IMR-90 (cell line): ENCODE data around the gene ZFHX3. TPM values are rescaled to one million over a fixed set of nuclear protein-coding genes. Genes with fewer than 3 reads are reported as not detected.

ENCODE experiments used
- ATAC-seq: fragments of 200-7000 bp; cut with Tn5 transposase; 2 replicates; pipeline ENCODE4 v1.9.1; 2020; ENCODE audit warnings: low read depth, mild to moderate bottlenecking, moderate library complexity
- BruUV-seq: library from RNA; stranded (reverse); fragments of 400-500 nt; replicated peaks from 2 replicates; lab custom pipeline; 2021; lab: Mats Ljungman, UMichigan
- CTCF ChIA-PET: fragments of 300-600 bp; formaldehyde crosslinking; extraction: SDS; loops from one replicate; lab custom pipeline; 2021; ENCODE audit warnings: antibody characterized with exemption; lab: Yijun Ruan, JAX
- POLR2A ChIA-PET: fragments of 300-600 bp; sonication (Branson Sonifier 250); formaldehyde crosslinking; loops from one replicate; lab custom pipeline; 2022; ENCODE audit warnings: antibody characterized with exemption; ENCODE audit not compliant: unreplicated experiment; lab: Charles Lee
- DNase-seq: peaks from one replicate; pipeline ENCODE4 v3.0.0; 2013
- H2AFZ ChIP-seq: replicated peaks from 2 replicates; pipeline ENCODE3; 2013; ENCODE audit warnings: low read length, mild to moderate bottlenecking; ENCODE audit not compliant: poor library complexity
- H2AK5ac ChIP-seq: 2 replicates; pipeline ENCODE4 v1.6.1; 2013; ENCODE audit warnings: low read depth, low read length, inconsistent platforms
- H2AK9ac ChIP-seq: replicated peaks from 2 replicates; pipeline ENCODE3; 2013; ENCODE audit warnings: mild to moderate bottlenecking, low read depth, low read length, moderate library complexity; ENCODE audit not compliant: poor library complexity
- H2BK120ac ChIP-seq: 2 replicates; pipeline ENCODE4 v1.6.1; 2013; ENCODE audit warnings: low read depth, low read length, inconsistent platforms
- H2BK15ac ChIP-seq: 3 replicates; pipeline ENCODE4 v1.6.1; 2013; ENCODE audit warnings: low read depth, low read length, inconsistent platforms
- H2BK20ac ChIP-seq: 2 replicates; pipeline ENCODE4 v1.6.1; 2013; ENCODE audit warnings: low read depth, mild to moderate bottlenecking, inconsistent platforms, low read length, moderate library complexity
- H2BK5ac ChIP-seq: 2 replicates; pipeline ENCODE4 v1.6.1; 2013; ENCODE audit warnings: mild to moderate bottlenecking, low read depth, low read length, inconsistent platforms; ENCODE audit not compliant: poor library complexity, severe bottlenecking
- H3K14ac ChIP-seq: replicated peaks from 2 replicates; pipeline ENCODE4 v1.6.1; 2013; ENCODE audit warnings: low read depth, low read length, inconsistent platforms
- H3K18ac ChIP-seq: 2 replicates; pipeline ENCODE4 v1.6.1; 2013; ENCODE audit warnings: low read depth, low read length, control low read depth
- H3K23ac ChIP-seq: 2 replicates; pipeline ENCODE4 v1.6.1; 2013; ENCODE audit warnings: low read depth, low read length, inconsistent platforms
- H3K27ac ChIP-seq: 2 replicates; pipeline ENCODE4 v1.5.1; 2013; ENCODE audit warnings: mild to moderate bottlenecking, control low read depth, low read length; ENCODE audit not compliant: insufficient read depth
- H3K27me3 ChIP-seq: 2 replicates; pipeline ENCODE4 v1.6.1; 2013; ENCODE audit warnings: low read length; ENCODE audit not compliant: control insufficient read depth, insufficient read depth
- H3K36me3 ChIP-seq: 2 replicates; pipeline ENCODE4 v1.6.1; 2013; ENCODE audit warnings: low read length, mixed read lengths; ENCODE audit not compliant: control insufficient read depth, insufficient read depth
- H3K4ac ChIP-seq: 2 replicates; pipeline ENCODE4 v1.6.1; 2013; ENCODE audit warnings: low read depth, low read length, inconsistent platforms
- H3K4me1 ChIP-seq: 2 replicates; pipeline ENCODE4 v1.6.1; 2013; ENCODE audit warnings: low read length, mixed read lengths; ENCODE audit not compliant: control insufficient read depth, insufficient read depth
- H3K4me2 ChIP-seq: 2 replicates; pipeline ENCODE4 v1.6.1; 2013; ENCODE audit warnings: low read depth, mild to moderate bottlenecking, control low read depth, low read length, moderate library complexity
- H3K4me3 ChIP-seq: 2 replicates; pipeline ENCODE4 v1.5.1; 2013; ENCODE audit warnings: low read depth, mild to moderate bottlenecking, control low read depth, low read length, moderate library complexity; ENCODE audit not compliant: insufficient read depth
- H3K56ac ChIP-seq: 2 replicates; pipeline ENCODE4 v1.6.1; 2013; ENCODE audit warnings: low read length, inconsistent platforms; ENCODE audit not compliant: insufficient read depth; ENCODE audit errors: extremely low read depth
- H3K79me1 ChIP-seq, 2 experiments: 2 replicates each; pipeline ENCODE4 v1.6.1; 2013; ENCODE audit warnings: low read length in 2 of 2, inconsistent platforms in 1 of 2, low read depth in 1 of 2
- H3K9ac ChIP-seq: 2 replicates; pipeline ENCODE4 v1.6.1; 2013; ENCODE audit warnings: low read depth, low read length, control low read depth
- H3K9me1 ChIP-seq: 2 replicates; pipeline ENCODE4 v1.6.1; 2013; ENCODE audit warnings: low read length, inconsistent platforms; ENCODE audit not compliant: insufficient read depth
- H3K9me3 ChIP-seq: 2 replicates; pipeline ENCODE4 v1.6.1; 2013; ENCODE audit warnings: low read length; ENCODE audit not compliant: control insufficient read depth, insufficient read depth
- H4K20me1 ChIP-seq: 2 replicates; pipeline ENCODE4 v1.6.1; 2013; ENCODE audit warnings: low read length, inconsistent platforms; ENCODE audit not compliant: insufficient read depth
- H4K5ac ChIP-seq: 2 replicates; pipeline ENCODE4 v1.6.1; 2013; ENCODE audit warnings: mild to moderate bottlenecking, low read depth, low read length, control low read depth
- H4K8ac ChIP-seq, 2 experiments: 2 replicates each; pipeline ENCODE4 v1.6.1; 2013; ENCODE audit warnings: low read depth in 2 of 2, low read length in 2 of 2, control low read depth in 1 of 2, inconsistent platforms in 1 of 2
- H4K91ac ChIP-seq: 2 replicates; pipeline ENCODE4 v1.6.1; 2013; ENCODE audit warnings: low read depth, low read length, inconsistent platforms; ENCODE audit not compliant: insufficient read depth
- BHLHE40 ChIP-seq: fragments of 150-350 bp; IDR thresholded peaks from 2 replicates; pipeline ENCODE4 v1.6.1; 2016; ENCODE audit warnings: mild to moderate bottlenecking, low read depth, low read length
- CEBPB ChIP-seq: IDR thresholded peaks from 2 replicates; pipeline ENCODE4 v1.6.1; 2012; ENCODE audit warnings: low read depth, low read length, improper control_type of control experiment
- FOS ChIP-seq: fragments of 150-350 bp; IDR thresholded peaks from 2 replicates; pipeline ENCODE4 v1.6.1; 2016; ENCODE audit warnings: low read depth, low read length
- MAFK ChIP-seq: IDR thresholded peaks from 2 replicates; pipeline ENCODE4 v1.6.1; 2012; ENCODE audit warnings: low read depth, low read length, improper control_type of control experiment
- NFE2L2 ChIP-seq: fragments of 150-350 bp; IDR thresholded peaks from 2 replicates; pipeline ENCODE4 v1.6.1; 2016; ENCODE audit warnings: low read depth, mild to moderate bottlenecking, low read length
- POLR2A ChIP-seq: IDR thresholded peaks from 2 replicates; pipeline ENCODE4 v1.6.1; 2012; ENCODE audit warnings: mild to moderate bottlenecking, low read depth, low read length
- RAD21 ChIP-seq: IDR thresholded peaks from 2 replicates; pipeline ENCODE4 v1.6.1; 2012; ENCODE audit warnings: low read length, improper control_type of control experiment
- RCOR1 ChIP-seq: IDR thresholded peaks from 2 replicates; pipeline ENCODE4 v1.6.1; 2012; ENCODE audit warnings: mild to moderate bottlenecking, low read length, improper control_type of control experiment; ENCODE audit not compliant: insufficient replicate concordance
- SMC3 ChIP-seq: fragments of 150-350 bp; IDR thresholded peaks from 2 replicates; pipeline ENCODE4 v1.6.1; 2016; ENCODE audit warnings: low read depth, mild to moderate bottlenecking, antibody characterized with exemption, low read length, moderate library complexity
- WGBS, 2 experiments: methylation state at CpG; one replicate each; pipeline versions ENCODE4 v1.1.5 to v1.1.7; 2013; ENCODE audit warnings: missing lambda C conversion rate in 2 of 2; ENCODE audit not compliant: insufficient read length in 1 of 2; ENCODE audit errors: extremely low coverage in 2 of 2; 5-methylcytosine and 5-hydroxymethylcytosine counted together
- dilution Hi-C: fragments of 300-500 bp; cut with HindIII; formaldehyde crosslinking; loops from one replicate; pipeline ENCODE4 v1.14.3; 2018; ENCODE audit warnings: low sequenced_read_pairs; ENCODE audit not compliant: unreplicated experiment
- in situ Hi-C: fragments of 300-500 bp; cut with MboI; formaldehyde crosslinking; loops from 3 replicates; pipeline ENCODE4 v1.14.3; 2019; ENCODE audit warnings: low sequenced_read_pairs, inconsistent platforms, mixed read lengths
- intact Hi-C: fragments of 100-400 bp; cut with micrococcal nuclease; formaldehyde crosslinking; loops from 2 replicates; pipeline ENCODE4 v1.10.0; 2022
- polyA plus RNA-seq, 3 experiments: library from polyadenylated mRNA; depleted of rRNA; stranded (reverse); fragments of >200 nt; gene quantifications; 2 replicates each; pipeline ENCODE4 v1.2.3, GENCODE V29; 2012; ENCODE audit warnings: low replicate concordance in 1 of 3
- total RNA-seq: library from RNA; depleted of rRNA; stranded (reverse); fragments of >200 nt; gene quantifications from 2 replicates; pipeline ENCODE4 v1.2.3, GENCODE V29; 2012
- TF ChIP-seq, protein P1 (sequence below): fragments of 150-350 bp; IDR thresholded peaks from 2 replicates; pipeline ENCODE4 v1.6.1; 2016; ENCODE audit warnings: low read depth, mild to moderate bottlenecking, low read length, moderate library complexity, borderline replicate concordance
- TF ChIP-seq, protein P2 (sequence below): conservative IDR thresholded peaks from 2 replicates; pipeline ENCODE4 v1.5.1; 2012; ENCODE audit warnings: mild to moderate bottlenecking, low read depth, low read length, improper control_type of control experiment

Gene ZFHX3
- total and polyA plus RNA-seq, 2 of the 4 experiments (the other 2 are of a cell fraction) = 1.4 to 1.7 TPM

DNA sequence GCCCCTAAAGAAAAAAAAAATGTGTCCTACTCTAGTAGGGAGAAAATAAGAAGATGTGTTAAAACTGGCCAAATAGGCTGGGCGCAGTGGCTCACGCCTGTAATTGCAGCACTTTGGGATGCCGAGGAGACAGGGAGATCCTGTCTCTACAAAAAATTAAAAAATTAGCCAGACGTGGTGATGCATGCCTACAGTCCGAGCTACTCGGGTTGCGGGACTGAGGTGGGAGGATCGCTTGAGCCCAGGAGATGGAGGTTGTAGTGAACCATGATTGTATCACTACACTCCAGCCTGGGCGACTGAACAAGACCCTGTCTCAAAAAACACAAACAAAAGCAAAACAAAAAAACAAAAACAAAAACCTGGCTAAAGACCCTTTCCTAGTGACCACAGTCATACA is 15.9 kb downstream of the ZFHX3 start:
- H4K20me1 ChIP-seq = peaks cover 64% of the 10 kb centered on the region
- peaks cover 3% of the 10 kb centered on the region; the same call in 1 of the 2 replicates for H3K9me1 ChIP-seq
- WGBS, 2 experiments = 88% methylated on average over 4 of the region's 9 CpGs; no CpG with 5 or more reads in 1 of the 2 experiments
- no peaks in the 10 kb centered on the region; the same call in 1 of the 2 replicates for H3K36me3 ChIP-seq
- in situ Hi-C loops = no loop called here
- H3K14ac ChIP-seq = no peak overlapping the region
- H3K18ac ChIP-seq = no peak overlapping the region
- ATAC-seq (no peak), DNase-seq (no peak)
- H4K5ac ChIP-seq = no peak overlapping the region
- no peak overlapping the region for H3K4me3 ChIP-seq
- no peak overlapping the region for H4K8ac ChIP-seq
- no TSS peak for BruUV-seq
- no peaks in the 10 kb centered on the region for H3K9me3 ChIP-seq
- H3K79me1 ChIP-seq = peaks cover 42 to 88% of the 10 kb centered on the region in 2 experiments
- H4K91ac ChIP-seq = no peak overlapping the region
- H2BK15ac ChIP-seq = no peak overlapping the region
- dilution Hi-C loops = loop anchor here (25.0 kb wide), 1 partner anchor 95 kb away; no protein-coding TSS in a partner anchor
- H3K23ac ChIP-seq = no peak overlapping the region
- no peak overlapping the region for H2AK9ac ChIP-seq
- no peak overlapping the region for H2AK5ac ChIP-seq
- H3K27ac ChIP-seq = no peak overlapping the region
- POLR2A ChIA-PET = no interaction called here
- peaks cover 20% of the 10 kb centered on the region for H3K4me1 ChIP-seq
- TF ChIP-seq RAD21 (no peak), RCOR1 (no peak), MAFK (no peak), CEBPB (no peak), SMC3 (no peak), BHLHE40 (no peak), FOS (no peak), NFE2L2 (no peak), POLR2A (no peak)
- TF ChIP-seq, protein P1, sequence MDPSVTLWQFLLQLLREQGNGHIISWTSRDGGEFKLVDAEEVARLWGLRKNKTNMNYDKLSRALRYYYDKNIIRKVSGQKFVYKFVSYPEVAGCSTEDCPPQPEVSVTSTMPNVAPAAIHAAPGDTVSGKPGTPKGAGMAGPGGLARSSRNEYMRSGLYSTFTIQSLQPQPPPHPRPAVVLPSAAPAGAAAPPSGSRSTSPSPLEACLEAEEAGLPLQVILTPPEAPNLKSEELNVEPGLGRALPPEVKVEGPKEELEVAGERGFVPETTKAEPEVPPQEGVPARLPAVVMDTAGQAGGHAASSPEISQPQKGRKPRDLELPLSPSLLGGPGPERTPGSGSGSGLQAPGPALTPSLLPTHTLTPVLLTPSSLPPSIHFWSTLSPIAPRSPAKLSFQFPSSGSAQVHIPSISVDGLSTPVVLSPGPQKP = no peak
- TF ChIP-seq, protein P2, sequence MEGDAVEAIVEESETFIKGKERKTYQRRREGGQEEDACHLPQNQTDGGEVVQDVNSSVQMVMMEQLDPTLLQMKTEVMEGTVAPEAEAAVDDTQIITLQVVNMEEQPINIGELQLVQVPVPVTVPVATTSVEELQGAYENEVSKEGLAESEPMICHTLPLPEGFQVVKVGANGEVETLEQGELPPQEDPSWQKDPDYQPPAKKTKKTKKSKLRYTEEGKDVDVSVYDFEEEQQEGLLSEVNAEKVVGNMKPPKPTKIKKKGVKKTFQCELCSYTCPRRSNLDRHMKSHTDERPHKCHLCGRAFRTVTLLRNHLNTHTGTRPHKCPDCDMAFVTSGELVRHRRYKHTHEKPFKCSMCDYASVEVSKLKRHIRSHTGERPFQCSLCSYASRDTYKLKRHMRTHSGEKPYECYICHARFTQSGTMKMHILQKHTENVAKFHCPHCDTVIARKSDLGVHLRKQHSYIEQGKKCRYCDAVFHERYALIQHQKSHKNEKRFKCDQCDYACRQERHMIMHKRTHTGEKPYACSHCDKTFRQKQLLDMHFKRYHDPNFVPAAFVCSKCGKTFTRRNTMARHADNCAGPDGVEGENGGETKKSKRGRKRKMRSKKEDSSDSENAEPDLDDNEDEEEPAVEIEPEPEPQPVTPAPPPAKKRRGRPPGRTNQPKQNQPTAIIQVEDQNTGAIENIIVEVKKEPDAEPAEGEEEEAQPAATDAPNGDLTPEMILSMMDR = no peak
- no peak overlapping the region for H2BK120ac ChIP-seq
- H3K4ac ChIP-seq = no peak overlapping the region
- no peak overlapping the region for H2BK20ac ChIP-seq
- intact Hi-C loops = no loop called here
- H3K4me2 ChIP-seq = no peak overlapping the region
- no peaks in the 10 kb centered on the region for H3K27me3 ChIP-seq
- H2AFZ ChIP-seq = no peak overlapping the region
- H3K56ac ChIP-seq = no peak overlapping the region
- no peak overlapping the region for H2BK5ac ChIP-seq
- CTCF ChIA-PET = no interaction called here
- H3K9ac ChIP-seq = no peak overlapping the region
